IPS DF 4.7 (cell line): ENCODE results near the gene CCBE1.
"Not testable (repeated sequence)": the region's sequence is repeated elsewhere in the genome, so short reads cannot be mapped to it uniquely, and the experiment has no call there.

Experiments used
- DNase-seq: peaks from one replicate; pipeline ENCODE4 v3.0.0-alpha.2; 2013; ENCODE audit warnings: low spot score; ENCODE audit errors: extremely low read depth

The CCBE1 gene

GRCh38 chr18:59540780-59541179 lies 156.4 kb downstream of the CCBE1 start:
- no peak for DNase-seq

DNA sequence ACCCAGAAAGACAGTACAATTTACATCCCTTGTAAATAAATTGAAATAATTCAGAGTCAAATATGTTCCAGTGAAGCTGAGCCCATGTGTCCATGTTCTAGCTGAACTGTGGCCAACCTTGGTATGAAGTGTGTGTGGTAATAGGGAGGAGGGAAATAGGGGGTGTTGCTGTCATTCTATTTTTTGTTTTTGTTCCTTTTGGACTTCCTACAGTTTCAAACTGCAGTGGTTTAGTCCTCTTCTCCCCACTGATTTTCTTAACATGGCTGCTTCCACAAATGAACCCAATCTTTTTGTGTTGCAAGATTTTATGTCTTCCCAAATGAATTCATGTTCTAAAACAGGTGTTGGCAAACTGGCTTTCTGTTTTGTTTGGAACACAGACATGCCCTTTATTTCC lies 156.9 kb downstream of the CCBE1 start:
- DNase-seq, result no peak

GRCh38 chr18:59539108-59539507 lies 158.1 kb downstream of the CCBE1 start:
- DNase-seq, result no peak

- no peak for DNase-seq
Observed at GRCh38 chr18:59537579-59537978, 159.6 kb downstream of the CCBE1 start.

- no peak for DNase-seq
Observed at GRCh38 chr18:59536166-59536565, 161.1 kb downstream of the CCBE1 start.

- no peak for DNase-seq
Observed at GRCh38 chr18:59535055-59535454, 162.2 kb downstream of the CCBE1 start.

GRCh38 chr18:59528866-59529265 lies 168.4 kb downstream of the CCBE1 start:
- no peak for DNase-seq

DNA sequence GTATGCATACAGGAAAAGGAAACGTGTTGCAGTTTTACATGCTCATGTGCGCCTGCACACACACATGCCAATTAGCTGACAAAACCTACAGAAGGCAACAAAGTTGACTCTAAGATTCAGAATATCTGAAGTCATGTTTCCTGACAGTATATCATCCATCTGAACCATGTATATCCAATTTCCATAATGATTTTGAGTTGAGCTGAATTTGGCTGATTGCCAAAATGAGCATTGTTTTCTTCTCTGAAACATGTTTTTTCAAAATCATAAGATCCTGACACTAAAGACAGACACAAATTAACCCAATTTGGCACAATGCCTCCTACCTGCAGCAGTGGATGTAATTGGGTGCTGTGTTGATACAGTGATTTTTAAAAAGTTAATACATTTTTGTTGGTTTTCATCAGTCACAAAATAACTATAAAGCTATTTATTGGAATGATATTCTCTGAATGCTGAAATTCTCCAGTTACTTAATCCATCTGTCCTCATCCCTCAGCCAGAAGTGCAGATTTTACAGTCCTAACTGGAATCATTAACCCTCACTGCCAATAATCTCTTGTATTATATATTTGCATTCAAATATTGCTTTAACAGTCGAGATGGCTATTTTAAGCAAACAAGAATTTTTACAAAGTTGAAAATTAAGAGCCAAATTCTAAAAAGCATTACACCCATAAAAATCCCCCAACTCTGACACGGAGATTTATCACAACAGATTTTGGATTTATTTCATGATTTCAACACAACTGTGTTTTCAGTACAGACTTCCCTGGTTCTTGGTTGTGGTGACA lies 176.5 kb downstream of the CCBE1 start:
- DNase-seq, result no peak

- DNase-seq, result no peak
Observed at GRCh38 chr18:59518705-59519104, 178.5 kb downstream of the CCBE1 start.

GRCh38 chr18:59517446-59518165 lies 179.6 kb downstream of the CCBE1 start:
- no peak for DNase-seq

DNA sequence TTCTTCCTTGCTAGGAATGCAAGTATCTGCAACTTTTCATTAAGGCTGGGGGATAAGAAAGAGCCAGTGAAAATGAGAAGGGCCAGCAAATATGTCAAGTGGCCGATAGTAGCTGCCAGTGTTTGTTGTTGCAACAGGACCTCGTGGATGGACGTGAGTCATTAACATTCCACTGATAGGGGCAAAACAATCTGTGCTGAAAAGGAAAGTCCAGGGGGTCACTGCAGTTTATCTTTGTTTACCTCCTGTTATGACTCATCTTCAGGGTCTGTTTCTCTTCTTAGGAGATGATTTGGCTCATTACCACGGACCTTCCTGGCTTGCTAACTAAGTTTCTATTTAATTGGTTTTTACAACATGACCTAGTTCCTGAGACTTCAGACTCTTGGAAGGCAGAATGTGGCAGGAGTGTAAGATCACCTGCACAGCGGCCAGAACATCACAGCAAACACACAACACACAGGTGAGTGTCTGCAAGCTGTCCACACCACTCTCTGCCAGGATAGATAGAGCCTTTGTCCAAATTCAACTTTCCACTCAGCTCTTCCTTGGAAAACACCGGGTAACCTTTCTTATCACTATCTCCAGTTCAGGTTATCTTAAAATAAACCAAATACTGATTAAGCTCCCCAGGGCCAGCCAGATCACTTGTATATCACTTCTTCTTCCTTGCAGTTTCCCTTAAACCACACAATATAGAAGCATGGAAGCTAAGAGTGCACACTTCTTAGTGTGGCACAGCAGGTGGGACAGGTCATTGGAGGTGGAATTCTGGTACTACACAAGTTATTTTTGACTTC lies 180.7 kb downstream of the CCBE1 start:
- no peak for DNase-seq

DNA sequence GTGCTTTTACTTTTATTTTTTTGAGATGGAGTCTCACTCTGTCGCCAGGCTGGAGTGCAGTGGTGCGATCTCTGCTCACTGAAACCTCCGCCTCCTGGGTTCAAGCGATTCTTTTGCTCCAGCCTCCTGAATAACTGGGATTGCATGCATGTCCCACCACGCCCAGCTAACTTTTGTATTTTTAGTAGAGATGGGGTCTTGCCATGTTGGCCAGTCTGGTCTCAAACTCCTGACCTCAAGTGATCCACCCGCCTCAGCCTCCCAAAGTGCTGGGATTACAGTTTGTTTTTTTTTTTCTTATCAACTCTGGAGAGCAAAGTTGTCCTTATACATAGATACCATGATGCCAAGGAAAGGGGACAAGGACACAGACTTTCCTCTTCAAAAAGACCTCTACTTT lies 181.3 kb downstream of the CCBE1 start:
- DNase-seq, result not testable (repeated sequence)

- DNase-seq, result no peak
Observed at GRCh38 chr18:59515147-59515546, 182.1 kb downstream of the CCBE1 start.

DNA sequence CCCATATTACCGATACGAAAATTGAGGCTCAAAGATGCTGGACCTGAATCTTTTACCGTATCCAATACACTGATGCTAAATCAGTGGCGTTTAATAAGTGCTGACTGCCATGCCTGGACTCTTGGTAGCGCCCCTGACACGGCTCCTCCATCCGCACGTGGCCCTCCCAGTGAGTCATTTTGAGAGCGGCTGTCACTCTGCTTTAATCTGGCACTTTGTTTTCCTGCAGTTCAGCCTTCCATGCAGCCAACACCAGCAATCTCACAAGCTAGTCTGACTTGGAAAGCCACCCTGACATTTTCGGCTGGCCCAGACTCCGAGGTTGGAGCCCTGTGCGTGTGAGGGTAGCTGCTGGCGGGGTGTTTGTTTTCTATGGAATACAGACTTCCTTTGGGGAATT lies 183.0 kb downstream of the CCBE1 start:
- no peak for DNase-seq

- no peak for DNase-seq
Observed at GRCh38 chr18:59512025-59512755, 185.0 kb downstream of the CCBE1 start.

GRCh38 chr18:59509481-59510442 lies 187.5 kb downstream of the CCBE1 start:
- DNase-seq, result no peak

DNA sequence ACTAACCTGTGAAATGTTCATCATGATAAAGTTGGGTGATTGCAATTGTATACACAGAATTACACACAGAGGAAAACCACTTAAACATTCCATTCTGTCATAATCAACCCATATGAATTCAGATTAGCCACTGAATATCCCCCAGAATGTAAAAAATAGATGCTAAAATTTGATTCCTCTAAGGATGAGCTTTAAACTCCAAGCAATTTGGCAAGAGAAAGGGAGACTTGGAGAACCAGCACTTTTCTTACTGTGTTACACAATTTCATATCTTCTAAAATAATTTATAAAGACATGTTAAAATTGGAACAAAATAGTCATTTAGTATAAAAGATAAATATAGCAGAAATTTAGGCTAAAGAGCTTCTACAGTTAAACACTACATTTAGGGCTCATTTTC lies 191.9 kb downstream of the CCBE1 start:
- DNase-seq, result no peak

DNA sequence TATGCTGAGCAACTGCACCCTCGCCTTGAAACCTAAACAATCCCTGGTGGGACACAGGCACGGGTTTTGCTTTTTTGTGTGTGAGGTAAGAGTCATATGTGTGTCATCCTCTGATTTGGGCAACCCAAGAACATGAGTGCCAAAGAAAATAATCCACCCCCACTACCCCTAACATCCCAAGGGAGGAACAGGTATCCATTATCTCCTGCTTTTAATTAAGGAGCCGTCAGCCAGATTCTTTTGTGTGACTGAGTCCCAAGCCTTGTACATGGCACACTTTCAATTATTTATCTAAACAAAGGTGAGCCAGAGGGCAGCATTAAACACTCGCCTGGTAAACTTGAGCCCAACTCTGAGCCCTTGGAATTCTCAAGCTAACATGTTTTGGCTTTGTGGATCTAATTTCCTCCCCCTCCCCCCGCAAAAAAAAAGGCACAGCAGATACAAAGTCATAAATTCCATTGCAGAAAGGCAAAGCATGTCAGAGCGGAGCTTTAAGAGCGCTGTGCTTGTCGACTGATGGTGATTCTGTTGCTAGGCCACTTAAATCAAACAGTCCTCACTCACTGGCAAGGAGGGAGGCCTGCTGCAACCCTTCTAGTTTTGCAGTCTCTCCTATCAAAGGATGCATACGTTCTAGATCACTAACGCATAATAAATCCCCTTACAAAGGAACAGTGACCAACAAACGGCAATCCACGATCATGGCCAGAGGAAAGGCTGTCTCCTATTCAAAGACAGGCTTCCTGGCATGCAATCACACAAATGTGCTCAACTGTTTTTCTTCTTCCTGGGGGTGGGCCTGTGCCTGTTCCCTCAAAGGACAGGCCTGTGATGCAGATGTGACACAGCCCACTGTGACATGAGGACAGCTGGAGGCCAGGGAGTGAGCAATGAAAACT lies 194.7 kb downstream of the CCBE1 start:
- no peak for DNase-seq

DNA sequence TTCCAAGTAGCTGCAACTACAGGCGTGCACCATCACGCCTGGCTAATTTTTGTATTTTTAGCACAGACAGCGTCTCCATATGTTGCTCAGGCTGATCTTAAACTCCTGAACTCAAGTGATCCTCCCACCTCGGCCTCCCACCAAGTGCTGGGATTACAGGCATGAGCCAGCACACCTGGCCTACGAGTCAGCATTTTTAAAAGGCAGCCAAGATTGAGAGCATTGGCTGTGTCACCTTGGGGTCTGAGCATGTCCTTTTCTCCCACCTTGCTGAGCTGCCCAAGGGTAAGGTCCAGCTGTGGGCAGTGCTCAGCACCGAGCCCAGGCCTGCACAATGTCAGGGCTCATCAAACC lies 195.3 kb downstream of the CCBE1 start:
- DNase-seq, result no peak
